C1 segment of cervical spinal cord (tissue), 14 donors: ENCODE data around the gene TMEM62.
"Not testable (repeated sequence)": the region's sequence is repeated elsewhere in the genome, so short reads cannot be mapped to it uniquely, and the experiment has no call there.

Experiments used
- DNase-seq, 14 donors: peaks; one replicate each; lab custom pipeline; 2025; lab: John Stamatoyannopoulos, UW

Gene TMEM62

DNA sequence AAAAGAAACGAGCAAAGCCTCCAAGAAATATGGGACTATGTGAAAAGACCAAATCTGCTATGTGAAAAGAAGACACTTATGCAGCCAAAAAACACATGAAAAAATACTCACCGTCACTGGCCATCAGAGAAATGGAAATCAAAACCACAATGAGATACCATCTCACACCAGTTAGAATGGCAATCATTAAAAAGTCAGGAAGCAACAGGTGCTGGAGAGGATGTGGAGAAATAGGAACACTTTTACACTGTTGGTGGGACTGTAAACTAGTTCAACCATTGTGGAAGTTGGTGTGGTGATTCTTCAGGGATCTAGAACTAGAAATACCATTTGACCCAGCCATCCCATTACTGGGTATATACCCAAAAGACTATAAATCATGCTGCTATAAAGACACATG lies 43.8 kb downstream of the TMEM62 start:
- DNase-seq = not testable (repeated sequence)

DNA sequence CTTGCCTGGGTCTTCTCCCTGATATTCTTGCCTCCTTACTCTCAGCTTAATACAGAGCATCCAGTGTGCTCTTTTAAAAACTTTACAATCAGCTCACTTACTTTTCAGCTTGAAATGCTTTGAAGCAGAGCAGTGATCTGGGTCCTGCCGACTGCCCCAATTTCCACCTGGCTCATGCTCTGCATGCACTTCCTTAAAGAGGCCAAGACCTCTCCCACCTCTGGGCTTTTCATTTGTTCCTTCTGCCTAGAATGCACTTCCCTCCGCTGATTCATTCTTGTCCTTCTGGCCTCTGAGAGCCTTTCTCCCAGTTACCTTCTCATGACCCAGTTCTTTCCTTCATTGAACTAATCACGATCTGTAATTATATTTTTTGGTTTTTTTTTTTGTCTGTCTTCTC lies 49.9 kb downstream of the TMEM62 start:
- no peak for DNase-seq

DNA sequence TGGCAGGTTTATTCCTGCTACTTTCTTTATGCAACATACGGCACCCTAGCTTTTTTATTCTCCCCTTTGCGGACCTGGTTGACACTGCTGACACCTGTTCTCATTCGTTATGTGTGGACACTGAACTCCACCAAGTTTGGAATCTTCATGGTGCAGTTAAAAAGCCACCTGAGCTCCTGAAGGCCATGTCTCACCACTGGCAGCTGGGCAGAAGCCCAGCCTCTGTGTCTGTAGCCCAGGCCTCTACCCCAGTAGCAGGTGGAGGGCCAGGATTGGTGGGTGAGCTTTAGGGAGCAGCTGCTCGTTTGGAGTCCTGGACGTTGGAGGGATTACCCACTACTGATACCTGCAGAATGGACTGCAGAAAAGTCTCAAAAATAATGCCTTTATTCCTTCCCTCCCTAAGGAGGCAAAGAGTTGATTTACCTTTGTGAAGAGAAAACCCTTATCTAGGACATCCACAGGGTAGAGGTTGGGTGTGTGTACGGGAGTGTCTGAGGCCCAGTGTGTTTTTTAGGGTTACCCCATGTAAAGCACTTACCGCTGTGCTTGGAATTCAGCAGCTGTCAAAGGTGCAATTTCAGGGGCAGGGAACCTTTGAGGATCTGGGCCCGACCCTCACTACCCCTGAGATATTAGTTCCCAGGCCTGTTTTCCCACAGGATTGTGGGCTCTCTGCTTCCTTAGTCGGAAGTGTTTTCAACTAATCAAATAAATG lies 51.2 kb downstream of the TMEM62 start:
- DNase-seq = peak in 1 of 14 donors; percentile 7

DNA sequence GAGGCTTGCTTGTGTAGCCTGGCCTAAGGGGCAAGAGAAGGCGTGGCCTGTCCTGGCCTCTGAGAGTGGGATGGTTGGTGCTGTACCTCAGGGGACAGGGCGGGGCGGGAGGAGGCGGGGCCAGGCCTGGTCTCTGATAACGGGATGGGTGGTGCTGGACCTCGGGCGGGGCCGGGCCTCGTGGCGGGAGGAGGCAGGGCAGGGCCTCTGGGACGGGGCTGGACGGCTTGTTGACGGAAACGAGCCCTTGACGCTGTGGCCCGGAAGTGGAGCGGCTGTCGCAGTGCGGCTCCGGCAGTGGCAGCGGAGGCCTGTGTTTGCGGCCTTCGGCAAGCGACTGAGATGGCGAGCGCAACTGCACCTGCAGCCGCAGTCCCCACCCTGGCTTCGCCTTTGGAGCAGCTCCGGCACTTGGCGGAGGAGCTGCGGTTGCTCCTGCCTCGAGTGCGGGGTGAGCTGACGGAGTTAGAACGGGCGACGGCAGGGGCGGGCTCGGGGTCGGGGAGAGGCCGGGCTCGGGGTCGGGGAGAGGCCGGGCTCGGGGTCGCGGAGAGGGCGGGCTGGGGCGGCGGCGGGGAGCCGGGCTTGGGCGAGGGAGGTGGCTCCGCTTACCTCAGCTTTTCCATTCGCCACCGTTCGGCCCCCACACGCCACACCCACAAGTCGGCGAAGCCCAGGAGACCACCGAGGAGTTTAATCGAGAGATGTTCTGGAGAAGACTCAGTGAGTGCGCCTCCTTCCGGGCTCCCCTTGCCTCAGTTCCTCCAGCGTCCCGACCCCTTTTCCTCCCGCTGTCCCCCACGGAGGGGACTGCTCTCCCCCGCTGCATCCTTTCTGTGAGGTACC lies 52.0 kb downstream of the TMEM62 start, which contains the start of gene CCNDBP1:
Gene CCNDBP1, plus strand, starts transcription at position 247 of the 846 bp plus-strand sequence. Its CDS starts 96 bp downstream, at position 343.
- peak in 13 of 14 donors; percentile 38 to 91 (median 73) for DNase-seq

DNA sequence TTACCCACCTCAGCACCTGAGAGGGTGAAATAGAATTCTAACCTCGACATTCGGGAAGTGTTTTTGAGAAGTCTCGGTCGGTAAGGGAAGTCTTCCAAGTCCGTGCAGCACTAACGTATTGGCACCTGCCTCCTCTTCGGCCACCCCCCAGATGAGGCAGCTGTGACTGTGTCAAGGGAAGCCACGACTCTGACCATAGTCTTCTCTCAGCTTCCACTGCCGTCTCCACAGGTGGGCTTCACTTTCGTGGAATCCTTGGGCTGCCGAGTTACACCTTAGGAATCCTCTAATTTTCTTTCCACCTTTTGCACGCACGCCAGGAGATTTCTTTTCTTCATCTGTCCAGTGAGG lies 52.6 kb downstream of the TMEM62 start:
- DNase-seq = peak in 2 of 14 donors; percentile 30 to 49

DNA sequence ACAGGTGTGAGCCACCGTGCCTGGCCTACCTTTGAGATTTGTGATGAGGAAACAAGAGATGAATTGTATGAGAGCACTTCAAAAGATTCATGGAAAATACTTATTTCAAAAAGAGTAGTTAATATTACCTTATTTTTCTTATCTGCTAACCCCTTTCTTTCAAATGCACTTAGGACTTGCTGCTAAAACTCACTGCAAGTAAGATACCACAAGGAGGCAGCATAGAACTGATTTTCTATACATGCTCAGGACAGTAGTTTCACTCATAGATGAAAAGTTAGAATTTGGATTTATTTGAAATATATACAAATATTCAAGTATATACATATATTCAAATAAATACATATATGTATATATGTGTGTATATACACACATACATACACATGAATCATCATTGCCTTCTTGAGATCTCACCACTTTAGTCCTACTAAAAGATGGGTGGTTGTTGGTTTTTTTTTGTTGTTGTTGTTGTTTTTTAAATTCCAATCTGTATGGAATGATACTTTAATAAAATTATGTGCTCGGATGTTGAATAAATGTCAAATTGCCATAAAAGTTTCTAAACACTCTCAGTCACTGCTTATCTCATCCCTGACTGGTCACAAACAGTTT lies 54.3 kb downstream of the TMEM62 start:
- DNase-seq = peak in 1 of 14 donors; percentile 7

DNA sequence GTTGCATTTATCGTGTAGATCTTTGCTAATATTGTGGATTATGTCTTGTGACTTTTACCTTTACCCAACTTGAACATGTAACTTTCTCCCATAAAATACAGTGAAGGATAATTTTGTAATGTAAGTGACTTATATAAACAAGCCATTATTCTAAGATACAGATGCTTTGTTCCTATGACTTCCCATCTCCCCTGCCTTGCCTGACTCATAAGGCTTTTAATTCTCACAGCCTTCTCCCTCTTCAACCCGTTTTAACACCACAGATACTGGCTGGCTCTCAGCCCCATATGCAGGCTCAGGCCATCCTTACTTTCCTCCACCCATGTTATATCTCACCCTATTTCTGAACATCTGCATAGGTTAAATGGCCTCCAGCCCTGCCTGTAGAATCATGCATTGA lies 55.9 kb downstream of the TMEM62 start:
- no peak for DNase-seq

DNA sequence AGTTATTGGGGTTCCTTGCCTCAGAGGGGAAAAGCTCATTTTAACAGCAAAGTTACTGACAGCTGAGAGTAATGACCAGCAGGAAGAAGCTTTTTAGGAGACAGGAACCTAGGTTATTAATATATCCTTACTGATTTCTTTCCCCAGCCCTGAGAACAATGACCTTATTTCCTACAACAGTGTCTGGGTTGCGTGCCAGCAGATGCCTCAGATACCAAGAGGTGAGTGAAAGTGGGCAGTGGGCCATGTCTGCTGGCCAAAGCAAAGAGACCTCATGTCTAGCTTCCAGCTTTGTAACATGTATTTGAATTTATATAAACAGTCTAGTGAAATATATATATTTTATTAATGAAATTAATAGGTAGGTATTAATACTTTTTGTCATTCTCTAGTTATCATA lies 56.8 kb downstream of the TMEM62 start:
- DNase-seq = no peak

DNA sequence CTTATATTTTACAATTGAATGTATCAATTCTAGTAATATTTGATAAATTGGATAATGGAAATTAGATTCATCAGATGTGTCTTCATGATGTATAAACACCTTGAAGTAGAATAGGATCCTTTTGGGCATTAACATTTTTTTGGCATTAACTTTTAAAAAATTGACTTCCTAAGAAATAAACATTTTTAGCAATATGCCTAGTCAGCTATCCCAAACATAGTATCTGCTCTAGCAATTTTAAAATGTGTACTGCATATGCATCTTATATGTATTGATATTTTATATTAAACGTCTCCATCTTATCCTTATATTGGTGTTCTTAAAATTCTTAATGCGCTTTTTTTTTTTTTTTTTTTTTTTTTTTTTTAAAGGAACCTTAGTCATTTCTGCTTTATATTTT lies 60.3 kb downstream of the TMEM62 start:
- DNase-seq = no peak

DNA sequence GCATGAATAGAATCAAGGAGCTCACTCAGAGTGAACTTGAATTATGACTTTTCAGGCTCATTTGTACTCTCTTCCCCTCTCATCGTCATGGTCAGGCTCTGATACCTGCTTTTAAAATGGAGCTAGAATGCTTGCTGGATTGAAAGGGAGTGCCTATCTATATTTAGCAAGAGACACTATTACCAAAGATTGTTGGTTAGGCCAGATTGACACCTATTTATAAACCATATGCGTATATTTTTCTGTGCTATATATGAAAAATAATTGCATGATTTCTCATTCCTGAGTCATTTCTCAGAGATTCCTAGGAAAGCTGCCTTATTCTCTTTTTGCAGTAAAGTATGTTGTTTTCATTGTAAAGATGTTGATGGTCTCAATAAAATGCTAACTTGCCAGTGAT lies 61.4 kb downstream of the TMEM62 start:
- no peak for DNase-seq

DNA sequence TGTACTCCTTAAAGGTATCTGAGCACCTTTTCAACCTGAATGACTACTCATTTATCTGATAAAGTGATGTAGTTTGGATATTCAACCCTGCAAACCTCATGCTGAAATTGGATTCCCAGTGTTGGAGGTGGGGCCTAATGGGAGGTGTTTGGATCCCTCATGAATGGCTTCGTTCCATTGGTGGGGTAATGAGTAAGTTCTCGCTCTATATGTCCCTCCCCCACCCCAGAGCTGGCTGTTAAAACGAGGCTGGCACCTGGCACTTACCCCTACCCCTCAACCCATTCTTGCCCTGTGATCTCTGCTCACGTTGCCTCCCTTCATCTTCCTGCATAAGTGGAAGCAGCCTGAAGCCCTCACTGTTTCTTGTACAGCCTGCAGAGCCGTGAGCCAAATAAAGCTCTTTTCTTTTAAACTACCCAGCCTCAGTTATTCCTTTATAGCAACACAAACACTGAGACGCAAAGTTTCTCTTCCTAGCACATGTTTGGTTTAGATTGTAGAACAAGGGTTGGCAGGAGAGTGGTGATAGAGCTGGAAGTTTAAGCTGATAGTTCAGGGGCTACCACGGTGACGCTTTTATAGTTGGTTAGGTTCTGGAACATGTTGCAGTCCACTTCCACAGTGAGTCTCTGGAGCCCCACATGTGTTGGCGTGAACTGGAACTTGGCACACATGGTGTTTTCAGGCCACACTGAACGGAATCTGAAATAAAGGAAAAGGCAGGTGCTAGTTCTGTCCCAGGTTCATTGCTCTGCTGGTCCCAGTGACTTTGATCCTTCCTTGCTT lies 63.6 kb downstream of the TMEM62 start:
- DNase-seq = no peak

DNA sequence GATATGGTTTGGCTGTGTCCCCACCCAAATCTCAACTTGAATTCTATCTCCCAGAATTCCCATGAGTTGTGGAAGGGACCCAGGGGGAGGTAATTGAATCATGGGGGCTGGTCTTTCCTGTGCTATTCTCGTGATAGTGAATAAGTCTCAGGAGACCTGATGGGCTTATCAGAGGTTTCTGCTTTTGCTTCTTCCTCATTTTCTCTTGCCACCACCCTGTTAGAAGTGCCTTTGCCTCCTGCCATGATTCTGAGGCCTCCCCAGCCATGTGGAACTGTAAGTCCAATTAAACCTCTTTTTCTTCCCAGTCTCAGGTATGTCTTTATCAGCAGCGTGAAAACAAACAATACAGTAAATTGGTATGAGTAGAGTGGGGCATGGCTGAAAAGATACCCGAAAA lies 64.4 kb downstream of the TMEM62 start:
- DNase-seq = not testable (repeated sequence)

DNA sequence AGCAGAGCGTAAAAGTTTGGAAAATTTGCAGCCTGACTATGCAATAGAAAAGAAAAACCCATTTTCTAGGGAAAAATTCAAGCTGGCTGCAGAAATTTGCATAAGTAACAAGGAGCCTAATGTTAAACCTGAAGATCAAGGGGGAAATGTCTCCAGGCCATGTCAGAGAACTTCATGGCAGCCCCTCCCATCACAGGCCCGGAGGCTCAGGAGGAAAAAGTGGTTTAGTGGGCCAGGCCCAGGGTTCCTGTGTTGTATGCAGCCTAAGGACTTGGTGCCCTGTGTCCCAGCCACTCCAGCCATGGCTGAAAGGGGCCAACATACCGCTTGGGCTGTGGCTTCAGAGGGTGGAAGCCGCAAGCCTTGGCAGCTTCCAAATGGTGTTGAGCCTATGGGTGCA lies 65.2 kb downstream of the TMEM62 start:
- not testable (repeated sequence) for DNase-seq

DNA sequence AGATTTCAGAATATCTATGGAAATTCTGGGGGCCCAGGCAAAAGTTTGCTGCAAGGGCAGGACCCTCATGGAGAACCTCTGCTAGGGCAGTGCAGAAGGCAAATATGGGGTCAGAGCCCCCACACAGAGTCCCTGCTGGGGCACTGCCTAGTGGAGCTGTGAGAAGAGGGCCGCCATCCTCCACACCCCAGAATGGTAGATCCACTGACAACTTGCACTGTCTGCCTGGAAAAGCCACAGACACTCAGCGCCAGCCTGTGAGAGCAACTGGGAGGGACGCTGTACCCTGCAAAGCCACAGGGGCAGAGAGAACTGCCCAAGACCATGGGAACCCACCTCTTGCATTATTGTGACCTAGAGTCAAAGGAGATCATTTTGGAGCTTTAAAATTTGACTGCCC lies 65.6 kb downstream of the TMEM62 start:
- no peak for DNase-seq

DNA sequence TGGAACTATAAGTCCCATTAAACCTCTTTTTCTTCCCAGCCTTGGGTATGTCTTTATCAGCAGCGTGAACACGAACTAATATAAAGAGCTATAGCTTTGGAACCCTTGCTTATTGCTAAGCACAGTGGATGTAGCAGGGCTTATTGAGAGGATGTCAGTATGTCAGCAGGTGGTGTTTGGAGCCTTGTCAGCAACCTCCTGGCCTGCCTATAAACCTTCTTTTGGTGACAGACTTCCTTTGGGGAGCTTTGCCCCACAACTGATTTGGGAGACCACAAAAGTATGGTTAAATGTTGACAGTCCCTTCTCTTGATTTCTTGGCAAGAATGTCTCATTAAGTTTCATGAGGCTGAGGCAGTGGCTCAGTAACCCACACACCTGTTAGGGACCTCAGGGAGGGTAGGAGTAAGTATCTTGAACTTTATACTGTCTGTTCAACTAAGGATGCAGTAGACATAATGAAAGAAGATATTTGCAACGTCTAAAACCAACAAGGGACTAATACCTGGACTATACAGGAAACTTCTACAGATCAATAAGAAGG lies 66.6 kb downstream of the TMEM62 start:
- no peak for DNase-seq

DNA sequence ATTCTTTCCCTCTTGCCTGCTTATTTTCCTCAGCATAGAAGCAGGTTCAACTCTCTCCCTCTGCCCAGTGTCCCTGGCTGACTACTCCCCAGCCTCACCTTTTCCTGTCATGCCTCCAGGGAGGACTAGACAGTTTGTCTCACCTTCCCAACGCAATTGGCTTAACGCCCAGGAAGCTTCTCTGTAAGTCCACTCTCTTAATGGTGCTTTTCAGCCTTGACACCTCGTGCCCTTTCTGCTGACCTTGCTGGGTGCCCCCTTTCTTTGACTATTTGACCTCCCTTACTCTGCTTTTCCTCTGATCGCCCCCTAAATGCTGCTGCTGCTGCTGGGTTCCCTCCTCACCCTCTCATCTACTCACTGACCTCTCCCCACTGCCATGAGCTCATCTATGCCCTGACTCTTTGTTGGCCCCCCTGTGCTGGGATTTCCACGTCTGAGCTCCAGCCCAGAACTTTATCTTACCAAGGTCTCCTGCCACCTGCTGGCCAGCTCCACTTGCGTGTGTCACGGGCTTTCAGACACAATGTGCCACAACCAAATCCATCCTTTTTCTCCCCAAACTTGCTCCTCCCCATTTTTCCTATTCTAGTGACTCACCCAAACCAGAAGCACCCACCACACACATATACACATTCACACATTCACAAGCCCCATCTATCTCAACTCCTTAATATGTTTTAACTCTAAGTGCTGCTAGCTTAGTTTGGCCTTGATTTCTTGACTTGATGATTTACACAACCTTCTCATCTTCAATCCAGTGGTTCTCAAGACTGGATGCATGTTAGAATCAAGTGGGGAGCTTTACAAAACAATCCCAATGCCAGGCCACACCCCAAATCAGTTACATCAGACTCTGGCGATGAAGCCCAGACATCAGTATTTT lies 70.9 kb downstream of the TMEM62 start:
- peak in 2 of 14 donors; percentile 4 to 11 for DNase-seq

DNA sequence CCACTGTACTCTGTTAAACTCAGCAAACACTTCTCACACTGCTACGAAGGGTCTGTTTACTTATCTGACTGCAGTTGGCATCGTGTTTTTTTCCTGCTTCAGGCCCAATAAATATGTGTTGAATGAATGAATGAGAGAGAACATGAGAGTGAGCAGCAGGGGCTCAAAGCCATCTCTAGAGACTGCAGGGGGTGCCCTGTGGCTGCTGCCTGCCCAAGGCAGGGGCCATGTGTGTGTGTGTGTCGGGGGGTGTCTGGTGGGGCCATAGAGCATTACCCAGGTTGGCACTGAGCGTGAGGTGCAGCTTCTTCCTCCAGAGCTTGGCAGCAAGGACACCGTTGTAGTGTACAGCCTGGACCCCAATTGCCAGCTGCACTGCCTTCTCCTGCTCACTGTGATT lies 72.7 kb downstream of the TMEM62 start:
- DNase-seq = no peak

DNA sequence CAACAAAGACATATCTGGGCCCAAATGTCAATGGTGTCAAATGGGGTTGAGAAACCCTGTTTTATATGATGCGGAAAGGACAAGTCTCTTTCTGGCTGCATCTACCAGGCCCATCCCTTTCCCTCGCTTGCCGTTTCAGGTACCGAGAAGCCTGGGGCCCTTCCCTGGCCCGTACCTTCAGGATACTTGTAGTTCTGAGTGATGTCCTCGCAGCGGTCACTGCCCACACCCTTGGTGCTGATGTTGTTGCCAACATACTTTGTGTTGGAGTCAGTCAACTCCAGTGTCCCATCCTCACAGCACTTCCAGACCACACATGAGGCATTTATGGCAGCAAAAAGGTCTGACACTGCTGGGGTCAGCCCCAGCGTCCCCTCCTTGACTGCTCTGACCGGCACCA lies 73.6 kb downstream of the TMEM62 start:
- no peak for DNase-seq

DNA sequence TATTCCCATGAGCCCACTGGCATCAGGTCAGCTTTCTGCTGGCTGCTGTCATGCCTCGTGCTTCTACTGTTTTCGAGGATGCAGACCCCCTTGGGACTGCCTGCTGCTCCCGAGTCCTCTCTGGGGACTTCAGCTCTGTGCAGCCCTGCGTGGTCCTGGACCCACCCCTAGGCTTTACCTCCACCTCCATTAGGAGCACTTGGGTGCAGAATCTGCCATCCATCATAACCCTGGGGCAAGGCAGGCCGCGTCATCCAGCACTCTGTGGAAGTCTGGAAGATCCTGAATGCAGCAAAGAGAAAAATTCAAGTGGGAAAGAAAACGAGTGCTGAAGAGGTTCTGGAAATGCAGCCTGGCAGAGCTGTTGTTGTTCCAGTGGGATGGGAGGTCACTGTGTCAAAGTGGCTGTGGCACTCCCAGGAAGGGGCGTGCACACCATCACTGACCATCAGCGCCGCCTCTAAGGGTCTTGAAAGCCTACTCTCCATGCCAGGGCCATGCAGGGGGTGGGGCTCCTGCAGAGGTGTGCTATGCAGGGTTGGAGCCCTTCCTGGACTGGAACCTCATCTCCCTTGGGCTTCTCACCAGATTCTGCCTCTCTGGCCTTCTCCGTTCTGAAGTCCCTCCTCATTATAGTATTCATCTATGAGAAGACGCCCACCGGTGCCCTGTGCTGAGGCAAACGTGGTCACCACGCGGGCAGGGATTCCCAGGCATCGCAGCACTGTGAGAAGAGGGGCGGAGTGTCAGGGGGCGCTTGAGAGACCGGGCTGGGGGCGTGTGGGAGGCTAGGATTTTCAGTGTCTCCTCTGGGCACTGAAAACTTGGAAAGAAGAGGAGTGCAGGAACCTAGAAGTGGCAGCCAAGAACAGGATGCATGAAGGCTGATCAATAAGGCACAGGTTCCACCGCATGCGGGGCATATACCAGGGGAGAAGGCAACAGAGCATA lies 74.9 kb downstream of the TMEM62 start:
- DNase-seq = no peak
